Epithelial cell of proximal tubule (primary cell): ENCODE data around the gene C1QTNF8. TPM values are rescaled to one million over a fixed set of nuclear protein-coding genes. Genes with fewer than 3 reads are reported as not detected.

ENCODE experiments used
- DNase-seq: peaks from one replicate; pipeline ENCODE4 v3.0.0-alpha.2; 2011; ENCODE audit warnings: low read depth
- H3K4me3 ChIP-seq: 2 replicates; pipeline ENCODE4 v1.5.1; 2011; ENCODE audit warnings: low read depth, mild to moderate bottlenecking, low read length
- total RNA-seq: library from RNA; depleted of rRNA; stranded (reverse); fragments of >200 nt; gene quantifications from 2 replicates; pipeline ENCODE4 v1.2.3, GENCODE V29; 2015
- TF ChIP-seq, protein P1 (sequence below): conservative IDR thresholded peaks from 2 replicates; pipeline ENCODE4 v1.5.1; 2012; ENCODE audit warnings: low read depth, mild to moderate bottlenecking, low read length

The C1QTNF8 gene
- total RNA-seq, 1 donor from 2014 or later = not detected

DNA sequence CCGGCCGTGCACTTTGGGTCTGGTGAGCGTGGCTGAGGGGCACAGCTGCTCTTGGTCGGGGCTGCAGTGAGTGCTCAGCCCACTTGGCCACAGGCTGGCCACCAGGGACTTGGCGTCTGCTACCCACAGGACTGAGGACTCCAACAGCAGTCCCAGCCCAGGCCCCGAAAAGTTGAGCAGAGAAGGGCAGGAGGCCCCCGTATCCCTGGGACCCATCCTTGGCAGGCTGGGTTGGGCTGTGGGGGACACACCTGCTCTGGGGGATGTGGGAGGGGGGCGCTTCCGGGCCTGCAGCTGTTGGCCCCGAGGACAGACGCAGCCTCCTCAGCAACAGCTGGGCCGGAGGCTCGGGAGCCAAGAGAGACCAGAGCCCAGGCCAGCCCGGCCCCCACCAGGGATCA lies 42.9 kb downstream of the C1QTNF8 start:
- no peak for DNase-seq
- H3K4me3 ChIP-seq = no peak overlapping the region
- TF ChIP-seq, protein P1, sequence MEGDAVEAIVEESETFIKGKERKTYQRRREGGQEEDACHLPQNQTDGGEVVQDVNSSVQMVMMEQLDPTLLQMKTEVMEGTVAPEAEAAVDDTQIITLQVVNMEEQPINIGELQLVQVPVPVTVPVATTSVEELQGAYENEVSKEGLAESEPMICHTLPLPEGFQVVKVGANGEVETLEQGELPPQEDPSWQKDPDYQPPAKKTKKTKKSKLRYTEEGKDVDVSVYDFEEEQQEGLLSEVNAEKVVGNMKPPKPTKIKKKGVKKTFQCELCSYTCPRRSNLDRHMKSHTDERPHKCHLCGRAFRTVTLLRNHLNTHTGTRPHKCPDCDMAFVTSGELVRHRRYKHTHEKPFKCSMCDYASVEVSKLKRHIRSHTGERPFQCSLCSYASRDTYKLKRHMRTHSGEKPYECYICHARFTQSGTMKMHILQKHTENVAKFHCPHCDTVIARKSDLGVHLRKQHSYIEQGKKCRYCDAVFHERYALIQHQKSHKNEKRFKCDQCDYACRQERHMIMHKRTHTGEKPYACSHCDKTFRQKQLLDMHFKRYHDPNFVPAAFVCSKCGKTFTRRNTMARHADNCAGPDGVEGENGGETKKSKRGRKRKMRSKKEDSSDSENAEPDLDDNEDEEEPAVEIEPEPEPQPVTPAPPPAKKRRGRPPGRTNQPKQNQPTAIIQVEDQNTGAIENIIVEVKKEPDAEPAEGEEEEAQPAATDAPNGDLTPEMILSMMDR = no peak

DNA sequence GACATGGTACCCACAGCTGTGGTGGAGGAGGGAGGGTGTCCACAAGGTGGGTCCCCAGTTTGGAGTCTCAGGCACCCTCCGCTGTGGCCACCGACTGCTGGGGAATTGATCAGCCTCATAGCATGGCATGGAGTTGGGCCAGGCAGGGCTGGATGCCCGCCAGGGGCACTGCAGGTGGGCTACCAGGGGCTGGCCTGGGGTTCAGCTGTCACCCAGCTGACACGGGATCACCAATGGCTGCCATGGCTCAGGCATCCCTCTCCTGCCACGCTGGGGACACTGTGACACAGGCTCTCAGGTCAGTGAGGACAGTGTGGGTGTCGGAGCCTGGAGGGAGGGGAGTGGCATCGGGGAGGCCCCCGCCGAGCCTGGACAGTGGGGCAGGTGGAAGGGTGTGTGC lies 43.3 kb downstream of the C1QTNF8 start:
- no peak overlapping the region for H3K4me3 ChIP-seq
- DNase-seq = no peak
- TF ChIP-seq, protein P1 = no peak

DNA sequence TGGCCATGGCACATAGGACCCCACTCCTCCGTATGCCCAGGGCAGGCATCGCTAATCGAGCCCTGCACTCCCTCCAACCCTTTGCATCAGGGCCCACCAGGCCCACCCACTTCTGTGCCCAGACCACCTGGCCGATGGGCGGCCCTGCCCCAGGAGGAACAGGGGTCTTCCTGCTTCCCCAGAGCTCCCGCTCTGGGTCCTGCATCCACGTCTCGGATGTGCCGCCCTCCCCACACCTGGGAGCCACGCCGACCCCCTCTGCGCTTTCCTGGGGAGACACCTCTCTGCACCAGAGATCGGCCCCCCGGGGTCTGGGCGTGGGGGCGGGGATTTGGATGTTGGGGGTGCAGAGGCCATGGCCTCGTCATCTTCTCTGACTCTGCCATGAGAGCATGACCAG lies 44.6 kb downstream of the C1QTNF8 start:
- TF ChIP-seq, protein P1 = no peak
- no peak for DNase-seq
- no peak overlapping the region for H3K4me3 ChIP-seq

DNA sequence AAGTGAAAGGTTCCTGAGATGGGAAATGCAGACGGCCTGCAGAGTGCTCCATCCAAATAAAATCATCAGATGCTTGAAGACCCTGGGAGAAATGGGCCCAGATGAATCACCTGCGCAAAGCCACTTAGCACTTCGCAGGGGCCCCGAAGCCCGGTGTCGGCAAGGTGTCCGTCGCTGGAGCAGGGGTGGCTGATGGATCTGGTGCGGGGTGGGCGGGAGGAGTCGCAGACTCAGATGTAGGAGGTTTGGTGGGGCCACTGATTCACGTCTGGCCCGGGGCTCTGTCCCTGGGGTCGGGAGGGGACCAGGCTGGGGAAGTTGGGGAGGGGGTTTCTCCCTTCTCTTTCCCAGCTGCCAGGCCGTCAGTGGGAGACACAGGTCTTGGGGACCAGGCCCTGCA lies 45.1 kb downstream of the C1QTNF8 start:
- no peak overlapping the region for H3K4me3 ChIP-seq
- no peak for DNase-seq
- TF ChIP-seq, protein P1 = no peak

DNA sequence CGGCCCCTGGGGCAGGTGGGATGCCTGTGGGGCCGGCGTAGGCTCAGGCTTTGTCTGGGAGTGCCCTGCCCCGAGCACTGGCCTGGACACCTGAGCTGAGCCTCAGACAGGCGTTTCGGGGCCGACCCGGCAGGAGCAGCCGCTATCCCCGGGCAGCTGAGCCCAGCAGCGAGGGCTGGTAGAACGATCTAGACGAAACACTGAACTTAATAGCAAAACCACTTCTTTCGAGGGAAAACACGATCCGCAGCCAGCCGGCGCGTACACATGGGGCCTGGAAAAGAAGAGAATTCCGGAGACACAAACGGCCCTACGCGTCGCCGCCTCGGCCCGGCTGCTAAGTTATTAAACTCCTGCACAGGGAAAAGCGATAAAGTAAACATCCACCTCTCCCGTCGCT lies 45.5 kb downstream of the C1QTNF8 start:
- H3K4me3 ChIP-seq = no peak overlapping the region
- no peak for DNase-seq
- TF ChIP-seq, protein P1 = no peak

DNA sequence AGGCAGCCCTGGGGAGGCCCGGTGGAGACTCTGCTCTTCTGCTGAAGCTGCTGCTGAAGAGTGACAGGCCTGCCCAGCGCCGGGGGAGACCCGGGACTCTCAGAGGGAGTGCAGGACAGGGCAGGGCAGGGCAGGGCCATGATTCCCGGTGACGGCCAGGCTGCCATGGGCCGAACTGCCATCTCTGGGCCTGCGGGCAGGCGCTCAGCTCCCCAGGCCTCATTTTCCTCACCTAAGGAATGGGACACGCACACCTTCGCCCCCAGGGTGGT lies 46.1 kb downstream of the C1QTNF8 start:
- no peak overlapping the region for H3K4me3 ChIP-seq
- no peak for DNase-seq
- TF ChIP-seq, protein P1 = no peak

DNA sequence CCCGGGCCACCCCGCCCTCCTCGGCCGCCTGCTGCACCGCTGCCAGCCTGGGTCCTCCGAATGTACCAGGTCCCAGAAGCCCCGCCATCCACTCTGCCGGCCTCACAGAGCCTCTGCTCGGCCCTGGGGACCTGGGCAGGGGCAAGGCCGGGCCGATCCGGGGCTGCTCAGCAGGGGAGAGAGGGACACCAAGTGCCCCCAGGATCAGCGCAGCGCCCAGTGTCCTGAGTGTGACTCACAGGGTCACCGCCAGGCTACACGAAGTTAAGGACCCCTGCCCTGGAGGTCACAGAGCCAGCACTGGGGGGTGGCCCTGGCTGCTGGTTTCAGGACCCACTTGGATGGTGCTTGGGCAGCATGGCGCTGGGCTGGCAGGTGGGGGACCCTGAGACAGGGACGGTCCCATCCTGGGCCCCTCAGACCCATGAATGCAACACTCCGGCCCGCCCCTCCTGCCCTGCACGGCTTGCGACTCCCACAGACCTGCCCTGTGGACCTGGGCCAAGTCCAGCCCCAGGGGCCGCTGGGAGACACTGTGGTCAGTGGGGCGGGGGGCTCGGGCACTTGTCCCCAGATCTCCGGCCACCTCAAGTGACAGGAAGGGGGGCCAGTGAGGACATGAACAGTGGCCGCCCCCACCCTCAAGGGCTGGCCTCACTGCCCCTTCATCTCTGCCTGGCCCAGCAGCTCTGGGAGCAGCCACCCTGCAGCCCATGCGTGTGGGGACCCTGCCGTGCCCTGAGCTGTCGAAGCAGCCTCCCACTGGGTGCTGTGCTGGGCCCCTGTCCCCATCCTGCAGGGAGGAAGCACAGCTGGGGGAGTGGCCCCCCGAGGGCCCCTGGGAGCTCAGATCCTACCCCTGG lies 46.7 kb downstream of the C1QTNF8 start:
- no peak overlapping the region for H3K4me3 ChIP-seq
- TF ChIP-seq, protein P1 = no peak
- no peak for DNase-seq
